Kidney epithelial cell (primary cell): Measurements from ENCODE around the gene FAM181B. TPM values are rescaled to one million over a fixed set of nuclear protein-coding genes. Genes with fewer than 3 reads are reported as not detected.

Source experiments
- DNase-seq: peaks from one replicate; pipeline ENCODE4 v3.0.0-alpha.2; 2010; ENCODE audit warnings: low read depth
- H3K27me3 ChIP-seq: 2 replicates; pipeline ENCODE4 v1.6.0; 2011; ENCODE audit warnings: low read length; ENCODE audit not compliant: control insufficient read depth, insufficient read depth
- H3K36me3 ChIP-seq: 2 replicates; pipeline ENCODE4 v1.5.1; 2011; ENCODE audit warnings: low read length; ENCODE audit not compliant: control insufficient read depth, insufficient read depth
- H3K4me3 ChIP-seq: 2 replicates; pipeline ENCODE4 v1.5.1; 2011; ENCODE audit warnings: low read depth, mild to moderate bottlenecking, control low read depth, low read length
- CTCF ChIP-seq: IDR thresholded peaks from 2 replicates; pipeline ENCODE4 v1.5.1; 2011; ENCODE audit warnings: mild to moderate bottlenecking, moderate library complexity, low read length, control low read depth, inconsistent platforms; ENCODE audit not compliant: insufficient read depth, poor library complexity, severe bottlenecking
- total RNA-seq: library from RNA; depleted of rRNA; stranded (reverse); fragments of >200 nt; gene quantifications from 2 replicates; pipeline ENCODE4 v1.2.3, GENCODE V29; 2015

The FAM181B gene
- total RNA-seq: 0.38 and 0.48 TPM in 2 replicates

GRCh38 chr11:82733444-82734119 lies at the start of gene FAM181B:
Gene FAM181B (minus strand): TSS chr11:82733864. CDS start chr11:82733729, 135 bp downstream.
- no peak for TF ChIP-seq CTCF
- peak; percentile 10 for DNase-seq
- Histone ChIP-seq H3K36me3 (no peaks in the 10 kb centered on the region), H3K4me3 (peak within 1 kb of the TSS; percentile 49), H3K27me3 (peaks cover 31% of the 10 kb centered on the region)

- H3K4me3 ChIP-seq: no peak overlapping the region
- TF ChIP-seq CTCF: no peak
- no peak for DNase-seq
- no peaks in the 10 kb centered on the region for H3K27me3 ChIP-seq
- no peaks in the 10 kb centered on the region for H3K36me3 ChIP-seq
These were observed 49.2 kb upstream of the FAM181B start for GRCh38 chr11:82782825-82783374.

- no peak for TF ChIP-seq CTCF
- H3K36me3 ChIP-seq: no peaks in the 10 kb centered on the region
- no peak overlapping the region for H3K4me3 ChIP-seq
- no peak for DNase-seq
- H3K27me3 ChIP-seq: no peaks in the 10 kb centered on the region
These were observed 45.1 kb upstream of the FAM181B start for GRCh38 chr11:82778776-82779175.

- H3K4me3 ChIP-seq: no peak overlapping the region
- H3K27me3 ChIP-seq: no peaks in the 10 kb centered on the region
- no peak for DNase-seq
- no peaks in the 10 kb centered on the region for H3K36me3 ChIP-seq
- TF ChIP-seq CTCF: no peak
These were observed 42.7 kb upstream of the FAM181B start for GRCh38 chr11:82776377-82776776.

GRCh38 chr11:82775736-82776346 lies 42.2 kb upstream of the FAM181B start:
- no peaks in the 10 kb centered on the region for H3K36me3 ChIP-seq
- no peak for DNase-seq
- no peaks in the 10 kb centered on the region for H3K27me3 ChIP-seq
- peak; percentile 58 for TF ChIP-seq CTCF
- no peak overlapping the region for H3K4me3 ChIP-seq

GRCh38 chr11:82775218-82775617 lies 41.6 kb upstream of the FAM181B start:
- no peaks in the 10 kb centered on the region for H3K36me3 ChIP-seq
- TF ChIP-seq CTCF: no peak
- no peak for DNase-seq
- H3K4me3 ChIP-seq: no peak overlapping the region
- no peaks in the 10 kb centered on the region for H3K27me3 ChIP-seq
